T follicular helper cell (primary cell): ENCODE results near the gene EMCN.
"Not testable (repeated sequence)": the region's sequence is repeated elsewhere in the genome, so short reads cannot be mapped to it uniquely, and the experiment has no call there.

Experiments used
- DNase-seq: peaks from one replicate; pipeline ENCODE4 v3.0.0-alpha.2; 2020; ENCODE audit warnings: low read depth

EMCN gene

DNA sequence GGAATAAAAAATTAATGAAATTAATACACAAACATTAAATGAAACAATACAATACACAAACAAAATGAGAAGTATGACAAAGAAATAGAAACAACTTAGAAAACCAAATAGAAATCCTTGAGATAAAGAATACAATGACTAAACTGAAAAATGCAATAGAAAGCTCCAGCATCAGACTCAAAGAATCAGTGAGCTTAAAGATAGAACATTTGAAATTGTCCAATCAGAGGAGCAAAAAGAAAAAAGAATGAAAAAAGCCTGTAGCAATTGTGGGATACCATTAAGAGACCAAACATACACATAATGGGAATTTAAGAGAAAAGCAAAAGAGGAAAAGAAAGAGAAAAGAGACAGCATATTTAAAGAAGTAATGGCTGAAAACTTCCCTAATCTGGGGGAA lies 25.7 kb downstream of the EMCN start:
- no peak for DNase-seq

- no peak for DNase-seq
Measured at GRCh38 chr4:100489305-100489704, 28.5 kb downstream of the EMCN start.

GRCh38 chr4:100486496-100486895 lies 31.3 kb downstream of the EMCN start:
- DNase-seq = no peak

- no peak for DNase-seq
Measured at GRCh38 chr4:100483796-100484195, 34.0 kb downstream of the EMCN start.

DNA sequence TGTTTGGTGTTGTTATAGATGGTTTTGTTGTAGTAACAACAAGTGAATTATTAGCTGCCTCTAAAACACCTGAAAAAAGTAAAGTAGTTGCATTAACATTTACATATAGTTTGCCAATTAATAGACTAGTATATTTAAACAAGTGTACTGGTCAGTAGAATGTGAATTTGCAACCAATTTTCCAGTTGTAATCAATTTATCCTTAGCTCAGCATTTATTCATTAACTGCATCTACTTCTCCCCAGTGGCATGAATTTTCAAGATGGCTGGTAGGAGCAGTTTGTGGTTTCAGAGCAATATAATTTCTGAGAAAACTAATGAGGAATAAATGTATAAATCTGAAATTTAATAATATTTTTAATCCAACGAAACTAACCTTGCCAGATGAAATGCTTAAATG lies 37.9 kb downstream of the EMCN start:
- no peak for DNase-seq

DNA sequence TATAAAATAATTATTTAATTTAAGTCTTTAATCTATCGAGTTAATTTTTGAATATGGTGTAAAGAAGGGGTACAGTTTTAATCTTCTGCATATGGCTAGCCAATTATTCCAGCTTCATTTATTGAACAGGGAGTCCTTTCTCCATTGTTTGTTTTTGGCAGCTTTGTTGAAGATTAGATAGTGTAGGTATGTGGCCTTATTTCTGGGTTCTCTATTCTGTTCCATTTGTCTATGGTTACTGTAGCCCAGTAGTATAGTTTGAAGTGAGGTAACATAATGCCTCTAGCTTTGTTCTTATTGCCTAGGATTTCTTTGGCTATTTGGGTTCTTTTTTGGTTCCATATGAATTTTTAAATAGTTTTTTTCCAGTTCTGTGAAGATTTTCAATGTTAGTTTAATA lies 48.3 kb downstream of the EMCN start:
- no peak for DNase-seq

DNA sequence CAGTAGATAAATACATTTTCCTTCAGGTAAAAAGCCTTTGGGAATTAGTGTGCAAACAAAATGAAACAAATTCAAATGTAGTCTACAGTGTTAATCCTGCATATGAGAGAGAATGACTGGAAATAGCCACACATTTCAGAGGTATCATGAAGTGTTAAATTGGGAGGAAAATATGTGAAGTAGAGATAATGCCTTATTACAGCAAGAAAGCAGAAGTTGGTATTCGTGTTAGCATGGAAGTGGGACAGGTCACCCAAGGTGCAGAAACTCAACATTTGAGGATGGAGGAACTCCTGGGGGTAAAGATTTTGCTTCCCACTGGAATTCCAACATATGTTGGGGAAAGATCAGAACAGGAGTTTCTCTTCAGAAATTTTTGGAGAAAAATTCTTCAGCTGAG lies 51.3 kb downstream of the EMCN start:
- no peak for DNase-seq

DNA sequence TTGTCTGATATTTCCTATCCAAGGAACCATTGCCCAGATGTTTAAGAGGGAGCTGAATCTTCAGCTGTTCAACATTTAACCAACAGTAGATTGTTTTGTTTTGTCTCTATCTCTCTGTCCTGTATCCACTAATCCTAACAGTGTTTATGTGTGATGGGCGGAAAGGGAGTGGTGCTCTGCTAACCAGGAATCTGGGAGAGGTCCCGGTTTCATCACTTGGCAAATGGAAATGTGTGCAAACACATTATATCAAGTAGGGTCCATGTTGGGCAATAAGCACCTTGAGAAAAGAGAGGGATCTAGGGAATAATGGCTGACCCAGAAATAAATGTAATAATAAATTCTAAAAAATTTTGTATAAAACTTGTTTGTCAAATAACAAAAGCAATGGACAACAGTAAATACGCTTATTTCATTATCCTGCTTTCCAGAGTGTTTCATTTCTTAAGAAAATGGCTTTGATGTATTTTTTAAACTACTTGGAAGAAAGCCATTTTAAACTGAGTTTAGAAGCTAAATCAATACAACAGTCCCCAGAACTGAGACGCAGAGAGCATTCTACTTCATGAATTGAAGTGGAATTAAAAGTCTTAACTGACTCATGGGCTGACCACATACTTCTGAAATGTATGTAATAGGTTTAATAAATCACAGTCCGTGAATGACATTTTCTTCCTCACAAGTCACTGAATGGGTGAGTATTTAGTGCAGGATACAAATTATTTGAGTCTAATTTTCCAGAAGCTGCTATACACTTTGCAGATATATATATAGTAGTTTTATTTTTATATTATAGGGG lies 55.8 kb downstream of the EMCN start:
- no peak for DNase-seq

- DNase-seq = no peak
Measured at GRCh38 chr4:100450449-100450848, 67.4 kb downstream of the EMCN start.

DNA sequence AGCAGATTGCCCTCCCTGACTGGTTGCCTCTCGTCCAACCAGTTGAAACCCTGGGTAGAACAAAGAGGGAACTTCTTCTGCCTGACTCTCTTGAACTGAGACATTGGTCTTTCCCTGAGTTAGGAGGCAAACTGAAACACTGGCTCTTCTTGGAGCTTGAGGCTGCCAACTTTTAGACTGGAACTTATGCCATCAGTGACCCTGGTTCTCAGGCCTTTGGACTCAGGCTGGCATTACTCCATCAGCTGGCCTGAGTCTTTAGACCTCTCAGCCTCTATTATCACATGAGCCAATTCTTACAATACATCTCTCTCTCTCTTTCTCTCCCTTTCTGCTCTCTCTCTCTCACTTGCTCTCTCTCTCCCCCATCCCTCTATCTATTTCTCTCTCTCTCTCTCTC lies 86.4 kb downstream of the EMCN start:
- no peak for DNase-seq

GRCh38 chr4:100430451-100430850 lies 87.4 kb downstream of the EMCN start:
- no peak for DNase-seq

DNA sequence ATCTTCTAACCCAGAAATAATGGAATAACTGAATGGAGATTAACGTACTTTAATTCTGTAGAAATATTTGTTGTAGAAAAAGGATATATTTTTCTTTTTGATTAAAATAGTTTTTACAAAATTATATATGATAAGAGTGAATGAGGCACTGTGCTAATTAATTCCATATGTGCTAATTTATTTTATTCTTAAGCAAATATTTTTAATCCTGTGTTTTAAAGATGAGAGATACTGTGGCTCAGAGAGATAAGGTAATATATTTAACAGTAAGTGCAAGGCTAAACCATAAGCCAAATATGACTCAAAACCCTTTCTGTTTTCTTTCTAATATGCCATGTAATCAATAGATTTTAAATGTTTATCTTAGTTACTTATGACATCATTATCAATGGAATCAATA lies 88.2 kb downstream of the EMCN start:
- DNase-seq = no peak

- no peak for DNase-seq
Measured at GRCh38 chr4:100428051-100428450, 89.8 kb downstream of the EMCN start.

DNA sequence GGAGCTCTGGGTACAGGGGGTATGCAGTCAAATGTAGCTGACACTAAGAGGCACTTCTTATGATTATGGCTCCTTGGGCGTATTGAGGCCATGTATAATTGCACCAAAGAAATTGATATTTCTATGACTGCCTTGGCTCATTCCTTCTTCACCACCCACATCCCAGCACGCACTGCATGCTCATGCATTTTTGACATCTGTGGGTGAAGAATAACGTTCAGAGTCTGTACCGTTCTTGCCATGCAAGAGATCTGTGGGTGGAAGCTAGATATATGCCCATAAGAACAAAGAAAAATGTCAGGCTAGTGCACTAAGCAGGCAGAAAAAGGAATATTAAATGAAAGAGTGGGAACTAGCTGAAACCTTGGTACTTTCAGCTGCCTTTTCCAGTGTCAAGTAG lies 93.4 kb downstream of the EMCN start:
- no peak for DNase-seq

DNA sequence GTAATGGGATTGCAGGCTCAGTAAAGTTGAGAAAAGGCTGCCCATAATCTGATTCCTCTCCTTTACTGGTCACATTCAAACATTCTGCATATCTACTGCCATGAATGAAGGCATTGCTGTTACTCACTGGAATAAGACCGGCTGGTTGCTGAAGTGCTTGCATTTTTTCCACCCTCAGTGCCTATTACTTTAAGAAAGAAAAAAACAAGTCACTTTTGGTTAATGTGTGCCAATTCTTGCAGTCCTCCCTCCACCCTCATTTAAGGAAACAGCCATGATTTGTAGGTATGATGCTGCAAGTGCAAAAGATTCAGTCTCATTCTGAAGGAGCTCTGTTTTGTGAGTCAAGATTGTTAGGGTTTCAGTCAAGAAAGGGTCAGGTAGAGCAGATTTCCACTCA lies 94.9 kb downstream of the EMCN start:
- DNase-seq = no peak

- no peak for DNase-seq
Measured at GRCh38 chr4:100421361-100421978, 96.4 kb downstream of the EMCN start.

- no peak for DNase-seq
Measured at GRCh38 chr4:100420571-100420970, 97.3 kb downstream of the EMCN start.

GRCh38 chr4:100417565-100417964 lies 100.3 kb downstream of the EMCN start:
- no peak for DNase-seq

GRCh38 chr4:100414016-100414790 lies 103.6 kb downstream of the EMCN start:
- DNase-seq = no peak

GRCh38 chr4:100391863-100392262 lies 126.0 kb downstream of the EMCN start:
- DNase-seq = no peak

GRCh38 chr4:100391086-100391485 lies 126.7 kb downstream of the EMCN start:
- no peak for DNase-seq

- DNase-seq = no peak
Measured at GRCh38 chr4:100386270-100386669, 131.6 kb downstream of the EMCN start.

GRCh38 chr4:100380401-100380800 lies 137.4 kb downstream of the EMCN start:
- not testable (repeated sequence) for DNase-seq
